DMS153 treated with DMSO at 0.1 percent for 48 hours (cell line): Measurements from ENCODE around the gene CLPX.
"Not testable (repeated sequence)": the region's sequence is repeated elsewhere in the genome, so short reads cannot be mapped to it uniquely, and the experiment has no call there.

Experiments used
- DNase-seq: peaks from one replicate; lab custom pipeline; 2025; ENCODE audit not compliant: unreplicated experiment; lab: John Stamatoyannopoulos, UW

Gene CLPX

DNA sequence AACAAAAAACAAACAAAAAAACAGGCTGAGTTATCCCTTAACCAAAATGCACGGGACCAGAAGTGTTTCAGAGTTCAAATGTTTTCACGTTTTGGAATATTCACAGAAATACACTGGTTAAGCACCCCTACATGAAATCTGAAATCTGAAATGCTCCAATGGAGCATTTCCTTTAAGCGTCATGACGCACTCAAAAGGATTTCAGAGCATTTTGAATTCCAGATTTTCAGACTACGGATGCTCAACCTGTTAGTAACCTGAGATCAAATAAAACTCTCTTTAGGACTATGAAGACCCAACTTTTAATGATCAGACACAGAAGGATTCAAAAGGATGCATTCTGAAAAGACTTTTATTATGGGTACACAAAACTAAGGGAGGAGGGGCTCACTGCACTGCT lies 9.6 kb downstream of the CLPX start:
- no peak for DNase-seq

DNA sequence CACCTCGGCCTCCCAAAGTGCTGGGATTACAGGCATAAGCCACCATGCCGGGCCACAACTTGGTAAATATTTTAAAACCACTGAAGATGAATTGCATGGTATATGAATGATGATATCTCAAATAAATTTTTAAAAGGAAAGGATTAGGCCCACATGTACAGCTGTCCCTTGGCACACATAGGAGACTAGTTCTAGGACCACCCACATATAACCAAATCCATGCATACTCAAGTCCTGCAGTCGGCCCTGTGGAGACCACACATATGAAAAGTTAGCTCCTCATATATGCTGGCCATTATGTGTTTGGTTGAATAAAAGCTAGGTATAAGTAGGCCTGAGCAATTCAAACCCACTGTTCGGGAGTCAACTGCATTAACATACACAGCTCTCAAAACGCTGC lies 10.6 kb downstream of the CLPX start:
- DNase-seq: no peak

DNA sequence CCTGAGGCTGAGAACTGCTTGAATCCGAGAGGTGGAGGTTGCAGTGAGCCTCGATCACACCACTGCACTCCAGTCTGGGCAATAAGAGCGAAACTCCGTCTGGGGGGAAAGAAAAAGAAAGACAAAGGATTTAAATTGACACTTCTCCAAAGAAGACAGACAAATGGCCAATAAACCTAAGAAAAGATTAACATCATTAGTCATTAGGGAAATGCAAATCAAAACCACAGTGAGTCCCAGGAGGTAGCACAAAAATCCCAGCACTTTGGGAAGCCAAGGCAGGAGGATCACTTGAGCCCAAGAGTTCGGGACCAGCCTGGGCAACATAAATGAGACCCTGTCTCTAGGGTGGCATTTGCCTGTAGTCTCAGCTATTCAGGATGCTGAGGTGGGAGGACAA lies 12.6 kb downstream of the CLPX start:
- no peak for DNase-seq

DNA sequence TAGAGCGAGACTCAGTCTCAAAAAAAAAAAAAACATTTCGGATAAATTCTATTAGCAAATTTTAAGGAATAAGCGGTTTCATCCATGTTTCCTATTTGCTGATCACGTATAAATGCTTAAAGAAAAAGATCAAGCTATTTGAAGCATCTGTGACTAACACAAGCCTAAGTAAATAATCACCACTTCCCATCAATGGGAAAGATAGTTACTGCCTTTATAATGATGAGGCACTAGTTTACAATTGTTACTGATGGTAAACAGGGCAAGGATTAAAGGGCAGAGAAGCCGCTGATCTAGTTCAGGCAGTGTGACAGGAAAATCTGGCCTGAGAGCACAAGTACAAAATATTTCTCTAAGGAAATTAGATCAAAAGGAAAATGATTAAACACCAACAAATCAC lies 13.7 kb downstream of the CLPX start:
- DNase-seq: no peak

DNA sequence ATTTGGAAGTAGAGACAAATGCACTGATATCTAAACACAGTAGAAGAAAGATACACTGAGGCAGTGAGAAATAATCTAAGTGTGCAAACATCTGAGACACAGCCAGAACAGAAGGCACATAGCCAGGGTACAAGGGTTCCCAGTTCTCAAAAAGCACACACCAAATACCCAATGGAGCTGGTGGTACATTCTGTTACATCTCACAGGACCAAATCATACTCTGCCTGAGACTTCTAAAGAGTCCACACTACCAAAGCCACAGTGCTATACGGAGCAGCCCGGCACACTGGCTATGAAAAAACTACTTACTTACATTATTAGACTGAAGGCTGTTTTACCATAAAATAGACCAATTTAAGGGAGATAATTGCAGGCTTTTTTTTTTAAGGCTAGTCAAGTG lies 19.3 kb downstream of the CLPX start:
- no peak for DNase-seq

DNA sequence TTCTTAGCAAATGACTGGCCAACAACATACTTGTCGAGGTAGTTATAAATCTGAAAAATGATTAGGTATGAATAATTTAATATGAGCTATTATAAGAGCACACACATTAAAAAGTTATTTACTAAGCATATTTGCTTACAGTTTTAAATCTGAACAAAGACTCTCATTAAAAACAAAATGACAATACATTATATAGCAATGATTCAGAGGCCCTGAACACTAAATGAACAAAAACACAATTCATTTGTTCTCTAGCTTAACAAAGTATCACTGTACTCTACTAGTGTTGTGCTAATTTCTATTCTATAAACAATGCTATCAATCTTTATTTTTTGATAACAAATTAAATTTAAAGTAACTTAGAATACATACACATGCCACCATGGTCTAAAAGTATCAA lies 21.0 kb downstream of the CLPX start:
- no peak for DNase-seq

DNA sequence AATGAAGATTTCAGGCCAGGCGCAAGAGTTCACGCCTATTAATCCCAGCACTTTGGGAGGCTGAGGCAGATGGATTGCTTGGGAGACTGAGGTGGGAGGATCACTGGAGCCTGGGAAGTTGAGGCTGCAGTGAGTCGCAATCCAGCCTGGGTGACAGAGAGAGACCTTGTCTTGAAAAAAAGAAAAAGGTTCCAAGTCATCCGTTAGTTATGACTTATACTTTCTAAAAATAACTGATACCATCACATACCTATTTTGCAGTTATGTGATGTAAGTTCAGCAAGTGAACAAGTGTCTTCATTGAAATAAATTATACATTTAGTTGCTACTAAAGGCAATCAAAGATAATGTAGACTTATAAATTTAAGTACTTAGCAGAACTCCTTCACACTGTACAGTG lies 22.1 kb downstream of the CLPX start:
- DNase-seq: no peak

DNA sequence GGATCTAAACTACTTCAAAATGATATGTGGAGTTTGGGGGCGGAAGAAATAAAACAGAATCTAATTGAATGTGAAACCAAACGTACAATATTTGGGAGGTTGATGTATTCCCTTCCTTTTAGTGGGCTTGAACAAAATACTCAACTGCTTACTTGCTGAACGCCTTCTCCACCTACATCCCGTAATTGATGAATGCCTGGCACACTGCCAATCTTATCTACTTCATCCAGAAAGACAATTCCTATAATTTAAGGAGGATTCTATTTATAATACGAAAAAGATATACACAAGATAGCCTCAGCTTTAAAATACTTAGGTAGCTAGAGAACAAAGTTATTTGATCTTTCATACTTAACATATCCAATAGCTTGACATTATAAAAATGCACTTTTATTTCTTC lies 28.4 kb downstream of the CLPX start:
- no peak for DNase-seq

DNA sequence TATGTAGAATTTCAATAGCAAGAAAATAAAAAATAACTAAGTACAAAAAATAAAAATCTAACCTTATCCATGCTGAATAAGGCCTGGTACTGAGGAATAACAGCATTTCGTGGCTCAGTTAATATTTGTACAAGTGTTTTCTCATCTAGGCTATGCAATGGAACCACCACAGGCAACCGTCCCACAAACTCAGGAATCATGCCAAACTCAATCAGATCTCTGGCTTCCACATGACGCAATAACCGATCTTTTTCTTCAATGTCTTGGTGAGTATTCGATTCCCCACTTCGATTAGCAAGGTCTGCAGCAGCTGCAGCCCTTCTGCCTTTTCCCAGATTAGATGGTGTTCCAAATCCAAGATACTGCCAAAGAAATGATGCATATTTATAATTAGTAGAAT lies 30.4 kb downstream of the CLPX start:
- no peak for DNase-seq

DNA sequence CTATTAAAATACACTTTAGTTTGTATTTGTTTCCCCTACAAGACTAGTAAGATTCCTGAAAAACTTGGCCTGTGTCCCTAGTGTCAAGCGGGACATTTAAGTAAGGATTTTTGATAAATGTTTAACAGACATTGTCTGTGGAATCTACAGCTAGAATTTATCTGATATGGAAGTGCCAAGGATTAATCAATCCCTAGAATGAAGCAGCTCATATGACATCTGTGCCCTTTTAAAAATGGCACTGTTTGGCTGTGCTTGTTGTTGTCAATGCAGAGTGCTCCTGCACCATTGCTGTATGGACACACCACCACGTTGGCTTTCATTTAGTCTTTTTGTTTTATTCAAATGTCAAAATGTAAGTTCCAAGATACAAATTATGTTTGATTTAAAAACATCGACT lies 37.2 kb downstream of the CLPX start:
- no peak for DNase-seq

DNA sequence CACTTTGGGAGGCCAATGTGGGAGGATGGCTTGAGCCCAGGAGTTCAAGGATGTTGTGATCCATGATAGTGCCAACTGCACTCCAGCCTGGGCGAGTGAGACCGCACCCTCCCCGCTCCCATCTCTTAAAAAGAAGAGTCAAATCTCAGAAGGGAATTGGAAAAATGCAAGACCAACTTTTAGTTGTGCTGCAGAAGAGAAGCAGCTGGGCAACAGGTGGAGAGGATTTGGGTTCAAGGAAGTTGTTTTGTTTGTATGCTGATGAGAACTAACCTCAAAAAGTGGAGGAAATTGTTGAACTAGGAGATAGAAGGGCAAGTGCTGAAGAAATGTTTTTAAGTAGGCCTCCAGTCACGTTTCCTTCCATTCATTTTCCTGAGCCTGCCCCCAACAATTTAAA lies 38.7 kb downstream of the CLPX start:
- no peak for DNase-seq

DNA sequence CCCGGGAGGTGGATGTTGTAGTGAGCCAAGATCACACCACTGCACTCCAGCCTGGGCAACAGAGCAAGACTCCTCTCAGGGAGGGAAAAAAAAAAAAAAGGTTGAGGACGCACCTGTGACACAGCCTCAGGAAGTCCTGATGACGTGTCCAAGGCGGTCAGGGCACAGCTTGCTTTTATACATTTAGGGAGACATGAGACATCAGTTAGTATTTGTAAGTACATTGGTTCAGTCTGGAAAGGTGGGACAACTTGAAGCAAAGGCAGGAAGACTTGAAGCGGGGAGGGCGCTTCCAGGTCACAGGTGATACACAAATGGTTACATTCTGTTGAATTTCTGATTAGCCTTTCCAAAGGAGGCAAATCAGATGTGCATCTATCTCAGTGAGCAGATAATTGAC lies 46.5 kb downstream of the CLPX start:
- DNase-seq: not testable (repeated sequence)

DNA sequence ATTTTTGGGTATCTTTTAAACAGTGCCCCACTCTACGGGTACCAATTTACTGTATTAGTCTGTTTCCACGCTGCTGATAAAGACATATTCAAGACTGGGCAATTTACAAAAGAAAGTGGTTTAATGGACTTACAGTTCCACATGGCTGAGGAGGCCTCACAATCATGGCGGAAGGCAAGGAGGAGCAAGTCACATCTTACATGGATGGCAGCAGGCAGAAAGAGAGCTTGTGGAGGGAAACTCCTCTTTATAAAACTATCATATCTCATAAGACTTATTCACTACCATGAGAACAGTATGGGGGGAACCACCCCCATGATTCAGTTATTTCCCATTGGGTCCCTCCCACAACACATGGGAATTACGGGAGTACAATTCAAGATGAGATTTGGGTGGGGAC lies 47.2 kb downstream of the CLPX start:
- DNase-seq: not testable (repeated sequence)

DNA sequence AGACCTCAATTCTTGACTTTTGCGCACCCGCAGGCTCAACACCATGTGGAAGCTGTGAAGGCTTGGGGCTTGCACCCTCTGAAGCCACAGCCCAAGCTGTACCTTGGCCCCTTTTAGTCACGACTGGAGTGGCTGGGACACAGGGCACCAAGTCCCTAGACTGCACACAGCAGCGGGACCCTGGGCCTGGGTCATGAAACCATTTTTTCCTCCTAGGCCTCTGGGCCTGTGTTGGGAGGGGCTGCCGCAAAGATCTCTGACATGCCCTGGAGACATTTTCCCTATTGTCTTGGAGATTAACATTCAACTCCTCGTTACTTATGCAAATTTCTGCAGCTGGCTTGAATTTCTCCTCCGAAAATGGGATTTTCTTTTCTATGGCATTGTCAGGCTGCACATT lies 48.1 kb downstream of the CLPX start:
- not testable (repeated sequence) for DNase-seq

DNA sequence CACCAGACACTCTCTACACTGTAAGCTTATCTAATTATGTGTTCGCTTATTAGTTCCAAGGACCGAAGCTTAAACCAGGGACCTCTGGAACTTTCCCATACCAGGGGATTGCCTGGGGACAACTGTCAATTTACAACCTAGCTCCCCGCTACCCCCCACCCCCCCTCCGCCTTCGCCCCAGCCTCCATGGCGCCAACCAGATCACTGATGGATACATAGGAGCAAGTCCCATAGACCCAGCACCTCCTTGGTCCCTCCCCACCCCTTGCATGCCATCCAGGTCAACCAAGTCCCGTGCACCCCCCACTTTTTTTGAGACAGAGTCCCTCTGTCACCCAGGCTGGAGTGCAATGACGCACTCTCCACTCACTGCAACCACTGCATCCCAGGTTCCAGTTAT lies 50.6 kb downstream of the CLPX start:
- DNase-seq: no peak

DNA sequence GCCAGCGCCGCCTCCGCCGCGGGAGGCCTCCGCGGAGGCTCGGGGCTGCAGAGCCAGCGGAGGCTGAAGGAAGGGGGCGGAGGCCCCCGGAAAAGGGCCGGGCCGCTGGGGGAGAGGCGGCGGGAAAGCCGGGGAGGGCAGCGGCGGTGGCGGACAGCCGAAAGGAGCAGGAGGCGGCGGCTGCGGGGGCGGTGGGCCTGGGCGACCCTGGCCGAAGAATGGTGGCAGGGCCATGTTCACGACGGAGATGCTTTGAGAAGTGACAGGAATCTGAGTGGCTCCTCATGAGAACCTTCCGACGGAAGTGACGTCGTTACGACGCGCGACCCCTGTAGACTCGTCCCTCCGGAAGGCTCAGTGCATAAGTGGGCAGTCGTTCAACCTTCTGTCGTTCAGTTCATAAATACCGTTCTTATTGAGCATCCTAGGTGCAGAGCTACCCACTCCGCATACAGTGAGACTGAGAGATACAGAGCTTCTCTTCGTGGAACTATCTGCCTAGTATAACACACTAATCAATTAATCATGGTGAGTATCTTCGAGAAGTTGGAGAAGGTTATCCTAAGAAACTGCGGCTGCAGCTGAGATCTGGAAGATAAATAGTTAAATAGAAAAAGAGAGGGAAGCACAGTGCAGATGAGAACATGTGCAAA lies 51.5 kb downstream of the CLPX start, which contains the start of gene PDCD7:
PDCD7 (minus strand) TSS at position 261 of the 653 bp plus-strand sequence; CDS start at position 234, 27 bp downstream.
- DNase-seq: peak; percentile 30

DNA sequence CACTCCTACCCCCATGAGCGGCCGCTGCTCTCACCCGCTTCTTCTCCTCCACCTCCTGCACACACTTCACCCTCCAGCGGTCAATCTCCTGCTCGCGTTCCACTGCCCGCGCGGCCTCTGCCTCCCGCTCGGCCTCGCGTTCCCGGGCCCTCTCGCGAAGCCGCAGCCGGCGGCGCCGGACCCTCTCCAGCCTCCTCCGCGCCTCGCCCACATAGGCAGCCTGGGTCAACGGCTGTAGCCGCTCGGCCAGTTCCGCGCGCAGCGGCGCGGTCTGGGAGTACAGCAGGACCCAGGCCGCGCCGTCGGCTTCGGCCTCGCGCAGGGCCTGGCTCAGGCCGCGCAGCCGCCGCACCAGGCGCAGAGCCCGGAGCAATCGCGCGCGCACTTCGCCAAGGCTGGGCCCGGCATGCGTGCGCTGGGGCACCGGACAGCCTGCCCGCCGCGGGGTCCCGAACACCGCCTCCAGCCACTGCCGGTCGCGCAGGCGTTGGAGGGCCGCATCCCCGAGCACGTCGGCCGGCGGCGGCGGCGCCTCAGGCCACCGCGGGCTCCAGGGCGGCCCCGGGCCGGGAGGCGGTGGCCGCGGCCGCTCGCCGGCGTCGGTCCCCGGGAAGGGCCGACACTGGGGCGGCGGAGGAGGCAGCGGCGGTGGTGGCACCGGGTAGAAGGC lies 52.1 kb downstream of the CLPX start:
- no peak for DNase-seq

DNA sequence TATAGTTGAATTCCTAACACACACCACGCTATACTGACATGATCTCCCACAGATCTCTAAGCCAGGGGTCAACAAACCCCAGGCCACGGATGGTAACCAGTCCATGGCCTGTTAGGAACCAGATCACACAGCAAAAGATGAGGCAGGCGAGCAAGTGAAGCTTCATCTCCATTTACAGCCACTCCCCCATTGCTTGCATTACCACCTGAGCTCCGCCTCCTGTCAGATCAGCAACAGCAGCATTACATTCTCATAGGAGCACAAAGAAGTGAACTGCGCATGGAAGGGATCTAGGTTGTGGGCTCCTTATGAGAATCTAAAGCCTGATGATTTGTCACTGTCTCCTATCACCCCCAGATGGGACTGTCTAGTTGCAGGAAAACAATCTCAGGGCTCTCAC lies 54.2 kb downstream of the CLPX start:
- no peak for DNase-seq

DNA sequence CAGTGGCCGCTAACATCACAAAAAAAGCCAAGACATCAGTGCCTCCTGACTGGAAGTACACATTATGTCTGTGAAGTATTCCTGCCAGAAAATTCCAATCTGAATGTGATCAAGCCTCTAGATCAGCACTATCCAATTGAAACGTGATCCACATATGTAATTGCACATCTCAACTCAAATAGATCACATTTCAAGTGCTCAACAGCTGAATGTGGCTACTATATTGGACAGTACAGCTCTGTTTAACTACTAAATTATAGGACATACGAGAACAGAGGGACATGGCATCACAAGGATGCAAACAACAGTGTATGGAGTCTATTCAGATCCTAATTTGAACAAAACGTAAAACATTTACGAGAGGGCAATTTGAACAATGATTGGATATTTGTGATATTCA lies 69.6 kb downstream of the CLPX start:
- no peak for DNase-seq

DNA sequence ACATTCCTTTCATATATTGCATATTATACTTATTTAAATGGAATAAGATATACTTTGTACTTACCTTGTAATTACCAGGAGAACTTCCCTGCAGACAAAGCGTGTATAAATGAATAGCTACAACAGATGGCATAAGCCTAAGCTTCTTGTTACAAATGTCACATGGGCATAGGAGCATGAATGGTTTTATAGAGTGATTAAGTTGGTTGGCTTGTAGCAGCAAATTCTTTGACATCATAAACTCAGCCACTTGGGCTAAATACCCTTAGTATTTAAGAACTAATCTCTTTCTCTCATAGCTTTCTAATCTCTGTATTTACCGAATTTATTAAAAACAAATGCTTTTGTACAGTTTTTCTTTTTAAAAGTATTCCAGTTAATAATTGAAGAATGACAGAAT lies 70.1 kb downstream of the CLPX start, which contains the start of gene UBAP1L:
UBAP1L (minus strand) TSS at position 115 of the 400 bp plus-strand sequence. CDS start 8,985 bp downstream, outside the sequence.
- DNase-seq: no peak

DNA sequence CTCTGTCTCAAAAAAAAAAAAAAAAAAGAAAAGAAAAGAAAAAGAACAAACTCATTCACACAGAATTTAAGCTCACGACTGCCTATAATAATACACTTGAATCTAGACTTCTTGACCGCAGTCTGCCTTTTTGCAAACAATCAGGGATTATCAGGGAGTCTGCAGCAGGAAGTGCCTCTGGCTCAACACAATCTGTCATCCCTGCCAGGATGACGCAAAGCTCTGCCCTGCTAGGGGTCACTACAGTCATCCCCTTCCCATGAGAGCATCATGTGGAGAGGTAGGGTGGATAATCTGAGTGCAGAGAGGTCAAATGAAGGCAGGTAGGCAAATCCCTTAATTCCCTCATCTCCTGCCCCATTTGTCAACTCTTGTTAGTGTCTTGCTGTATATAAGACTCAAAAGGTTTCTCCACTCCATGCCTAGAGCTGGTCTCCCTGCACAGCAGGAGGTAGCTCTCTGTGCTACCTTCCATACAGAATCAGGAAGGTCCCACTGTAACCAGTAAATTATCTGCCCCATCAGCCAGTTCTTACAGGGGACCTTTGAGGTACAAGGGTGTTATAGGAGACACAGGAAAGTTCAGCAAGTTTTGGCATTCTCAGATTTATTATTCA lies 74.4 kb downstream of the CLPX start:
- no peak for DNase-seq

DNA sequence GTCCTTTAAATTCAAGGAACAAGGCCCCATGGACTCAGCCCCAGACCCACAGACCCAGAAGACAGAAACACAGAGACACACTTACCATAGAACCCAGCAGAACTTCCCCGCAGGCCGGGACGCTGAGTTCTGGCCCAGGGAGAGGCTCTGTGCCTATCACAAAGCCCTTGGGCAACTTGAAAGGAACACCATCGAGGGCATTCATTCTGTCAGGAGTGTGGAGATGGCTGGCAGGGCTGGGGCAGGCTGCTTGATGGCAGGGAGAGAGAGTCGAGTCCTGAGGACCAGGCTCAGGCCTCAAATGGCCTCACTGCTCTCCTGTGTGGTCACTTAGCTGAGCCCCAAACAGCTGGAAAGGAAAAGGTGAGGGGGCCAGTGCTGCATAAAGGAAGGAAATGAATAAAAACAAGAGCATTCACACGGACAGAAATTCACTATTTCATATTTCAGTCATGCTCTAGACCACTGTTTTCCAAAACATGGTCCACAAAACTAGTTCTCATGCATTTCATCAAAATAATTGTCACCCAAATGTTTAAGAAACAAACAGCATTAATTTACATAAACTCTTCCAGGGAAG lies 79.0 kb downstream of the CLPX start:
- DNase-seq: no peak
